OCI-LY7 (cell line): ENCODE data around the gene MVD. TPM values are rescaled to one million over a fixed set of nuclear protein-coding genes. Genes with fewer than 3 reads are reported as not detected.
"Not testable (repeated sequence)": the region's sequence is repeated elsewhere in the genome, so short reads cannot be mapped to it uniquely, and the experiment has no call there.

ENCODE experiments used
- BruUV-seq: library from RNA; stranded (reverse); fragments of 400-500 nt; replicated peaks from 2 replicates; lab custom pipeline; 2021; lab: Mats Ljungman, UMichigan
- CTCF ChIA-PET: fragments of 300-600 bp; sonication (Branson Sonifier 250); formaldehyde crosslinking; loops from one replicate; lab custom pipeline; 2022; ENCODE audit warnings: antibody characterized with exemption; ENCODE audit not compliant: unreplicated experiment; lab: Charles Lee
- POLR2A ChIA-PET: fragments of 300-600 bp; sonication (Branson Sonifier 250); formaldehyde crosslinking; loops from one replicate; lab custom pipeline; 2022; ENCODE audit warnings: antibody characterized with exemption; lab: Charles Lee
- DNase-seq: peaks from one replicate; pipeline ENCODE4 v3.0.0-alpha.2; 2015; ENCODE audit warnings: low spot score
- H2AFZ ChIP-seq: fragments of 200-600 bp; sonication (generic), shearing (Covaris generic); 2 replicates; pipeline ENCODE4 v1.6.1; 2014; ENCODE audit warnings: mild to moderate bottlenecking, antibody characterized with exemption, low read length, moderate library complexity
- H3K27ac ChIP-seq: fragments of 200-600 bp; sonication (generic); 2 replicates; pipeline ENCODE4 v1.5.1; 2014; ENCODE audit warnings: mixed run types, low read depth, mild to moderate bottlenecking, moderate library complexity, low read length, inconsistent platforms; ENCODE audit not compliant: poor library complexity, severe bottlenecking
- H3K36me3 ChIP-seq: fragments of 200-600 bp; sonication (generic); 2 replicates; pipeline ENCODE4 v1.6.1; 2014; ENCODE audit warnings: mild to moderate bottlenecking, antibody characterized with exemption, low read length, moderate library complexity, mixed read lengths; ENCODE audit not compliant: insufficient read depth
- H3K4me1 ChIP-seq: fragments of 200-600 bp; sonication (generic); 2 replicates; pipeline ENCODE4 v1.5.1; 2014; ENCODE audit warnings: mild to moderate bottlenecking, low read length; ENCODE audit not compliant: insufficient read depth, poor library complexity, severe bottlenecking
- H3K4me2 ChIP-seq: fragments of 200-600 bp; sonication (generic); 2 replicates; pipeline ENCODE4 v1.6.1; 2014; ENCODE audit warnings: mild to moderate bottlenecking, low read length
- H3K4me3 ChIP-seq: fragments of 200-600 bp; sonication (generic); 2 replicates; pipeline ENCODE4 v1.5.1; 2014; ENCODE audit warnings: mild to moderate bottlenecking, low read depth, low read length; ENCODE audit not compliant: poor library complexity, severe bottlenecking
- H3K79me2 ChIP-seq: fragments of 200-600 bp; sonication (generic); 2 replicates; pipeline ENCODE4 v1.6.1; 2016; ENCODE audit warnings: low read depth, mild to moderate bottlenecking, low read length, moderate library complexity, mixed read lengths; ENCODE audit not compliant: insufficient read depth
- H3K9me2 ChIP-seq: fragments of 200-600 bp; sonication (generic); 2 replicates; pipeline ENCODE4 v1.6.1; 2016; ENCODE audit warnings: mild to moderate bottlenecking, low read length, mixed read lengths; ENCODE audit not compliant: insufficient read depth
- H3K9me3 ChIP-seq: fragments of 200-600 bp; sonication (generic); 2 replicates; pipeline ENCODE4 v1.6.1; 2014; ENCODE audit warnings: mild to moderate bottlenecking, mixed run types, low read length, mixed read lengths
- H4K20me1 ChIP-seq: fragments of 200-600 bp; sonication (generic); 2 replicates; pipeline ENCODE4 v1.6.1; 2014; ENCODE audit warnings: mild to moderate bottlenecking, antibody characterized with exemption, low read length, moderate library complexity, mixed read lengths; ENCODE audit not compliant: insufficient read depth
- CTCF ChIP-seq: fragments of 200-600 bp; sonication (generic); conservative IDR thresholded peaks from 2 replicates; pipeline ENCODE4 v1.5.1; 2014; ENCODE audit warnings: mild to moderate bottlenecking, antibody characterized with exemption, low read length, moderate library complexity, mixed read lengths
- EZH2phosphoT487 ChIP-seq: fragments of 200-600 bp; sonication (generic); IDR thresholded peaks from 2 replicates; pipeline ENCODE4 v1.6.1; 2018; ENCODE audit warnings: low read depth, borderline replicate concordance, mild to moderate bottlenecking, mixed run types, antibody characterized with exemption, low read length, moderate library complexity, mixed read lengths
- intact Hi-C: fragments of 100-400 bp; cut with micrococcal nuclease; formaldehyde crosslinking; loops from one replicate; pipeline ENCODE4 v1.10.0; 2022; ENCODE audit not compliant: unreplicated experiment
- total RNA-seq, 2 experiments: library from RNA; depleted of rRNA in 1 of 2; stranded (reverse); fragments of >200 nt in 1 of 2; shearing (Covaris generic) in 1 of 2; gene quantifications; 2 replicates each; pipeline ENCODE4 v1.2.3, GENCODE V29; 2014 to 2022

The MVD gene
- total RNA-seq, 2 experiments from 2014 or later = 65.6 to 158 TPM

GRCh38 chr16:88672776-88673175 lies 9.9 kb upstream of the MVD start:
- no peak overlapping the region for H3K27ac ChIP-seq
- no peak for DNase-seq
- peaks cover 26% of the 10 kb centered on the region for H3K36me3 ChIP-seq
- no peaks in the 10 kb centered on the region for H3K4me1 ChIP-seq
- H2AFZ ChIP-seq = no peak overlapping the region
- TF ChIP-seq EZH2phosphoT487 (no peak), CTCF (peak; percentile 42)
- H3K4me2 ChIP-seq = no peak overlapping the region
- H3K4me3 ChIP-seq = no peak overlapping the region
- H4K20me1 ChIP-seq = no peaks in the 10 kb centered on the region
- no peaks in the 10 kb centered on the region for H3K9me2 ChIP-seq
- no peaks in the 10 kb centered on the region for H3K79me2 ChIP-seq
- intact Hi-C loops = no loop called here
- CTCF ChIA-PET = no interaction called here
- H3K9me3 ChIP-seq = no peaks in the 10 kb centered on the region
- POLR2A ChIA-PET = interaction anchor here (0.6 kb wide), 1 partner anchor 10 kb away, joined by 3 read pairs; the partner anchor contains the start of gene MVD
- no TSS peak for BruUV-seq

GRCh38 chr16:88671806-88672205 lies 8.9 kb upstream of the MVD start:
- BruUV-seq = no TSS peak
- H4K20me1 ChIP-seq = no peaks in the 10 kb centered on the region
- DNase-seq = no peak
- H3K9me2 ChIP-seq = no peaks in the 10 kb centered on the region
- intact Hi-C loops = no loop called here
- H3K36me3 ChIP-seq = peaks cover 26% of the 10 kb centered on the region
- no peaks in the 10 kb centered on the region for H3K79me2 ChIP-seq
- no peaks in the 10 kb centered on the region for H3K4me1 ChIP-seq
- ChIA-PET CTCF (no interaction called here), POLR2A (no interaction called here)
- TF ChIP-seq EZH2phosphoT487 (no peak), CTCF (no peak)
- H3K4me2 ChIP-seq = no peak overlapping the region
- H2AFZ ChIP-seq = no peak overlapping the region
- H3K4me3 ChIP-seq = no peak overlapping the region
- H3K9me3 ChIP-seq = no peaks in the 10 kb centered on the region
- H3K27ac ChIP-seq = no peak overlapping the region

GRCh38 chr16:88669980-88670379 lies 7.1 kb upstream of the MVD start:
- no TSS peak for BruUV-seq
- no peaks in the 10 kb centered on the region; the same call in 1 of the 2 replicates for H3K79me2 ChIP-seq
- no peak overlapping the region for H3K4me2 ChIP-seq
- intact Hi-C loops = loop anchor here (10.0 kb wide), 1 partner anchor 215 kb away; the partner anchor contains the start of gene ZFPM1
- H2AFZ ChIP-seq = no peak overlapping the region
- H4K20me1 ChIP-seq = no peaks in the 10 kb centered on the region
- ChIA-PET POLR2A (no interaction called here), CTCF (no interaction called here)
- H3K4me3 ChIP-seq = no peak overlapping the region
- no peak overlapping the region for H3K27ac ChIP-seq
- TF ChIP-seq EZH2phosphoT487 = no peak
- no peak for TF ChIP-seq CTCF
- no peaks in the 10 kb centered on the region for H3K9me3 ChIP-seq
- DNase-seq = no peak
- peaks cover 22% of the 10 kb centered on the region for H3K36me3 ChIP-seq
- H3K9me2 ChIP-seq = no peaks in the 10 kb centered on the region
- H3K4me1 ChIP-seq = peaks cover 11% of the 10 kb centered on the region

GRCh38 chr16:88669493-88669892 lies 6.6 kb upstream of the MVD start:
- H3K4me3 ChIP-seq, BruUV-seq, POLR2A ChIA-PET, H3K79me2 ChIP-seq, H3K4me2 ChIP-seq, H2AFZ ChIP-seq, H3K27ac ChIP-seq, H3K9me2 ChIP-seq, H4K20me1 ChIP-seq, DNase-seq, CTCF ChIA-PET, H3K9me3 ChIP-seq: not testable (repeated sequence)
- intact Hi-C loops = loop anchor here (10.0 kb wide), 1 partner anchor 215 kb away; the partner anchor contains the start of gene ZFPM1
- Histone ChIP-seq H3K4me1 (peaks cover 15% of the 10 kb centered on the region), H3K36me3 (peaks cover 22% of the 10 kb centered on the region)
